Measurements from ENCODE around the gene WDR45B.
"Not testable (repeated sequence)": the region's sequence is repeated elsewhere in the genome, so short reads cannot be mapped to it uniquely, and the experiment has no call there.

The WDR45B gene

DNA sequence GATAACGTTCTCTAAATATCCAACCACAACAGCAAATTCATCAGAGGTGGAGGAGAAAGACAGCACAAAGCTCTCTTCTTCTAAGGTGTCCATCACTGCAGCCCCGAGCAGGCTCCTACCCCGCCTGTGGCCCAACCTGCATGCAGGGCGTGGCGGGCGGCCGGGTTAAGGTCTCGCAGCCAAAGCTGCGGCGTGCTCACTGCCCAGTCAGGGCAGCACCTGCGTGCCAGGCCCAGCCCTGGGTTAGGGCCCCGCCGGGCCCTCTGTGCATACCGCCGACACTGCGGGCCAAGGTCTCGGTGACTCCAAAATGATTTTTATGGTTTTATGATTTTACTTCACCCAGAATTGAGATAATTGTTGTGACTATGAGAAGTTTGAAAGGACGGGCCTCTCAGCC, 70.9 kb downstream of the WDR45B start:
- DNase-seq, result no peak

DNA sequence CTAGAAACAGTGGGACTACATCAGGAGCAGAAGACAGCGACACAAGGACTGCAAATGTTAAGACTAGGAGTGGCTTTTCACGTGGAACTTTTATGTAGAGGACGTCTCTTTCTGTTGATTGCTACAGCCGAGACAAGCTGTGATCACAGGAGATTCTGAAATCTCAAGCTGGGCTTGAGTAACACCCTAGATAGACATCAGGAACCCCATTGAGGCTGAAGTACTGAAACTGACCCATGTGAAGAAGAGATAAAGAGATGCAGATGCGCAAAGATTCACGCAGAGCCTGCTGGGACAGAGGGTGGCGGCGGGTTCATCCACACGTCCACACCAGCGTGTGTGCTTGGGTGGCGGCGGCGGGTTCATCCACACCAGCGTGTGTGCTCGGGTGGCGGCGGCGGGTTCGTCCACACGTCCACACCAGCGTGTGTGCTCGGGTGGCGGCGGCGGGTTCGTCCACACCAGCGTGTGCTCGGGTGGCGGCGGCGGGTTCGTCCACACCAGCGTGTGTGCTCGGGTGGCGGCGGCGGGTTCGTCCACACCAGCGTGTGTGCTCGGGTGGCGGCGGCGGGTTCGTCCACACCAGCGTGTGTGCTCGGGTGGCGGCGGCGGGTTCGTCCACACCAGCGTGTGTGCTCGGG, 72.5 kb downstream of the WDR45B start:
- DNase-seq, result not testable (repeated sequence)

DNA sequence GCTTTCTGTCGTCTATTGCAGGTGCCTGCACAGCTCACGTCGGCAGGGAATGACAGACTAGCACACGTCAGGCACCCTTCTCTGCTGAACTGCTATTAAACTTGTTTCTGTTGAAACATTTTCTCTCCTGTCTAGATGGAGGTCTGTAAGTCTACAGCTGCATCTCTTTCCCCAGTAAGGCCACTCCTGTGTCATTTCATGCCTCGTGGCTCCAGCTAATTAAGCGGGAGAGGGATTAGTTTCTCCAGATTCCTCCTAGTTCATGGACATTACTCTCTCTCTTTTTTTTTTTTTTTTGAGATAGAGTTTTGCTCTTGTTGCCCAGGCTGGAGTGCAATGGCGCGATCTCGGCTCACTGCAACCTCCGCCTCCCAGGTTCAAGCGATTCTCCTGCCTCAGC, 74.2 kb downstream of the WDR45B start:
- no peak for DNase-seq

DNA sequence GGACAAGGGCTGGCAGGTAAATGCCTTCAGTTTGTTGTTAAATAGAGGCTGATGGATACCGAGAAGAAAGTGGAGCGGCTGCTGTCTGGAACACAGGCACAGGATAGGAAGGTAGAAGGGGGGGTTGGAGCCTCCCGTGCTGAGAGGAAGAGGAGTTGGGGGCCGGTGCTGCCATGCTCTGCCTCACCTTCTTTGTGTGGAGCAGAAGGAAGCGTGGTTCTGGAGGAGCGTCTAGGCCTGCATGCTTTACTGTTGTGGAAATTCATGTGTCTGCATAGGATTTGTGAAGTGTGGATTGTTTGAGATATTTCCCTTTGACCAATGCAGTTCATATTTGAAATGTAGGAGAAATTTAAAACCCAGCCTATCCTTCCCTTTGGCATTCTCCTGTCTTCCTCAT, 76.4 kb downstream of the WDR45B start:
- no peak for DNase-seq

DNA sequence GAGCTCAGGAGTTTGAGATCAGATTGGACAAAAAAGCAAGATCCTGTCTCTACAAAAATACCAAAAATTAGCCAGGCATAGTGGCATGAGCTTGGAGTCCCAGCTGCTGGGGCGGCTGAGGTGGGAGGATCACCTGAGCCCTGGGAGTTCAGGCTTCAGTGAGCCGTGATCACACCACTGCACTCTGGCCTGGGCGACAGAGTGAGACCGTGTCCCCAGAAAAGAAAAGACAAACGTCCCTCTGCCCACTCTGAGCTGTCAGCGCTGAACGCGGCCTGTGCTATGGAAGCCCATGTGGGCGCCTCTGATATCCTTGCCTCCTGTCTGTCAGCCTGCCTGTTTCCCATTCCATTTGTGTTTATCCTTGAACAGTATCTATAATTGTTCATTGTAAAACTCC, 78.0 kb downstream of the WDR45B start:
- DNase-seq, result no peak

DNA sequence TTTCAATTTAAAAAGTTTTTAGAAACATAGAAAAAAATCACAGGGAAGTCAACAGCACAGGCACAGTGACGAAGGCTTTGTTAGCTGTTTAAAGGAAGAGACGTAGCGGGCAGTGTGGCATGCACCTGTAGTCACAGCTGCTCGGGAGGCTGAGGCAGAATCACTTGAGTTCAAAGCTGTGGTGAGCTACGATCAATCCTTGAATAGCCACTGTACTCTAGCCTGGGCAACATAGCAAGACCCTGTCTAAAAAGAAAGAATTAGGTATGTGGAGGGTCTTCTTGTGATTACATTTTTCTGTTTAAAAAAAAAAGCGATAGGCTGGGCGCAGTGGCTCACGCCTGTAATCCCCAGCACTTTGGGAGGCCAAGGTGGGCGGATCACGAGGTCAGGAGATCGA, 78.6 kb downstream of the WDR45B start:
- no peak for DNase-seq

DNA sequence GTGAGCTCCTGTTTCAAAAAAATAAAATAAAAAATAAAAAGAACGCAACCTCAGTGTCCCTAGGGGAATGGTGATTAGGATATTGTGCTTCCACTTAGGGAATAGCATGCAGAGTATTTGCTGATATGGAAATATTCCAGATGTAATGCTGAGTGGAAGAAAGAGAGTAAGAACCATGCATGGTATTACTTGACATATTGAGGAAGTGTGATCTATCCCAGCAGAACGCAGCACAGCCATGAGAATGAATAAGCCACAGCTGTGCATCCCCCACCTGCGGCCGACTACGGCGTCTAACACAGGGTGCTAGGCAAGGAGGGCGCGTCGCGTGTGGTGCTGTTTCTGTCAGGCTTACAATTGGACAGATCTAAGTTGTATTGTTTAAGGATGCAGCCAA, 79.2 kb downstream of the WDR45B start:
- no peak for DNase-seq

DNA sequence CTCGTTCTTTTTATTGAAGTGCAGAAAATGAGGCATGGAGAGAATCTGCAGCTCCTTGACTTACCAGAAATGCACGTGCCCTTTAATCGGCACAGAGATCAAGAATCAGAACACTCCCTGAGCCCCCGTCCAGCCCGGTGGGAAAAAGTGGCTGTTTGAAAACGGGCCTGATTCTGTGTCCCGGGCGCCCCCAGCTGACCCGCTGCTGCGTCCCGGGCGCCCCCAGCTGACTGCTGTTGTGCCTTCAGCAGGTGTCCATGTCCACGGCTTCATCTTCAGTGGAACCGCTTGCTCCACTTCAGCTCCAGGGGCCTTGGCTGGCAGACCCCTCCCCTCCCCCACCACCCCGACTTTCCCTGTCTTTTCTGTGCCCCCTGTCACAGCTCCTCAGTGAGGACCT, 81.0 kb downstream of the WDR45B start:
- no peak for DNase-seq

DNA sequence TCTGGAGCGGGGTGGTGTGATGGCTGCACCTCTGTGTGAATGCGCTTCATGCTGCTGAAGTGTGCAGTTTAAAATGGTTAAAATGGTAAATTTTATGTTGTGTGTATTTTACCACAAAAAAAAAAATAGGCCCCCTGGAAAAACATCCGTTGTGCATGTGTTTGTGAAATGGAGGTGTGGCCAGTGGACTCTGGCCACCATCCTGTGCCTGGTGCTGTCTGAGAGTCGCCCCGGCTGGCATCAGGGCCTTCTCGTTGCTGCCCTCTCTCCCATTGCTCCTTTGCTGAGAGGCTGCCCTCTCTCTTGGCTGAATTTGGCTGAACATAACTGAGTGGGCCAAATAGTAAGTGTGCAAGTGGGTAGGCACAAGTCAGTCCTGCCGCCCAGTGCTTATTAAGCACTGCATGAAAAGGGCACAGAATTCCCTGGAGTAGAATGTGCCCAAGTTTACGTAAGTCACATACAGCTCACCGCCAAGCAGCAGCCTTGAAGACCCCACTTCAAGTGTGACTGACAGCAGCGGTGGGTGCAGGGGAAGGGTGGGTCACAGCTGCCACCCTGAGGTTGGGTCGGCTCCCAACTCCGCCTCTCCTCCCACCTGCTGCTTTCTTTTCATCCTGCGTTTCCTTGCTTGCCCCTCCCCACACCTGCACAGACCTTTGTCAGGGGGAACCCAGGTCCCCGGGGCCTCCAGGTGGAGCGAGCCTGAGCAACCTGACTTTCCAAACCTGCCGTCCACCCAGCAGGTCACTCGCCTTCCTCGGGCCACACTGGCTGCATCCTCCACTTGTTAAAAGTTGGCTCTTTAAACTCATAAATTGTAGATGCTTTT, 81.9 kb downstream of the WDR45B start:
- no peak for DNase-seq

DNA sequence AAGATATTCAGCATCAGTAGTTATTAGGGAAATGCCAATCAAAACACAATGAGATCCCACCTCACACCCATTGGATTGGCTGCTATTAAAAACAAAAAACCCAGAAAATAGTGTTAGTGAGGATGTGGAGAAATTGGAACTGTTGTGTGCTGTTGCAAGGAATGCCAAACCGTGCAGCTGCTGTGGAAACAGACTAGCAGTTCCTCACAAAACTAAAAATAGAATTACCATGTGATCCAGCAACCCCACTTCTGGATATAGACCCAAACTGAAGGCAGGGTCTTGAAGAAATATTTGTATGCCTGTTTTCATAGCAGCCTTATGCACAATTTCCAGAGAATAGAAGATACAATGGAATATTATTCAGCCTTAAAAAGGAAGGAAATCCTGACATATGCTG, 82.7 kb downstream of the WDR45B start:
- no peak for DNase-seq

Measured in CD4-positive, alpha-beta T cell treated with Interleukin-17A for 1 hour (primary cell).